ENCODE data around the gene DSC1. TPM values are rescaled to one million over a fixed set of nuclear protein-coding genes. Genes with fewer than 3 reads are reported as not detected.

DSC1 gene
- total RNA-seq, 1 donor from 2014 or later = not detected

GRCh38 chr18:31156821-31157763 is 5.6 kb downstream of the DSC1 start:
- no peaks in the 10 kb centered on the region for H3K9me3 Mint-ChIP-seq (ENCODE audit: unreplicated experiment)
- H3K4me1 Mint-ChIP-seq (ENCODE audit: low read depth, unreplicated experiment) = no peaks in the 10 kb centered on the region
- H3K4me3 Mint-ChIP-seq (ENCODE audit: unreplicated experiment) = no peak overlapping the region
- no peaks in the 10 kb centered on the region for H3K36me3 Mint-ChIP-seq (ENCODE audit: unreplicated experiment)
- DNase-seq = no peak
- H3K27ac Mint-ChIP-seq (ENCODE audit: unreplicated experiment) = no peak overlapping the region
- no peaks in the 10 kb centered on the region for H3K27me3 Mint-ChIP-seq (ENCODE audit: unreplicated experiment)
- no peak for TF ChIP-seq CTCF (IDR thresholded peaks at IDR 0.05; ENCODE audit: partially characterized antibody, unreplicated experiment)

GRCh38 chr18:31155498-31155897 is 7.2 kb downstream of the DSC1 start:
- Mint-ChIP-seq H3K4me3 (ENCODE audit: unreplicated experiment) (no peak overlapping the region), H3K4me1 (ENCODE audit: low read depth, unreplicated experiment) (no peaks in the 10 kb centered on the region)

GRCh38 chr18:31154181-31154580 is 8.5 kb downstream of the DSC1 start:
- no peaks in the 10 kb centered on the region for H3K27me3 Mint-ChIP-seq (ENCODE audit: unreplicated experiment)
- TF ChIP-seq CTCF (IDR thresholded peaks at IDR 0.05; ENCODE audit: partially characterized antibody, unreplicated experiment) = no peak
- DNase-seq = no peak
- H3K9me3 Mint-ChIP-seq (ENCODE audit: unreplicated experiment) = no peaks in the 10 kb centered on the region
- no peak overlapping the region for H3K4me3 Mint-ChIP-seq (ENCODE audit: unreplicated experiment)
- no peak overlapping the region for H3K27ac Mint-ChIP-seq (ENCODE audit: unreplicated experiment)
- H3K36me3 Mint-ChIP-seq (ENCODE audit: unreplicated experiment) = no peaks in the 10 kb centered on the region
- no peaks in the 10 kb centered on the region for H3K4me1 Mint-ChIP-seq (ENCODE audit: low read depth, unreplicated experiment)

More at GRCh38 chr18:31155498-31155897, 7.2 kb downstream of the DSC1 start:
- no peak for TF ChIP-seq CTCF (IDR thresholded peaks at IDR 0.05; ENCODE audit: partially characterized antibody, unreplicated experiment)
- Mint-ChIP-seq H3K36me3 (ENCODE audit: unreplicated experiment) (no peaks in the 10 kb centered on the region), H3K9me3 (ENCODE audit: unreplicated experiment) (no peaks in the 10 kb centered on the region), H3K27ac (ENCODE audit: unreplicated experiment) (no peak overlapping the region), H3K27me3 (ENCODE audit: unreplicated experiment) (no peaks in the 10 kb centered on the region)
- DNase-seq = no peak

GRCh38 chr18:31149351-31149750 is 13.3 kb downstream of the DSC1 start:
- TF ChIP-seq CTCF (IDR thresholded peaks at IDR 0.05; ENCODE audit: partially characterized antibody, unreplicated experiment) = no peak

GRCh38 chr18:31148600-31148999 is 14.1 kb downstream of the DSC1 start:
- Mint-ChIP-seq H3K27ac (ENCODE audit: unreplicated experiment) (no peak overlapping the region), H3K4me3 (ENCODE audit: unreplicated experiment) (no peak overlapping the region), H3K36me3 (ENCODE audit: unreplicated experiment) (no peaks in the 10 kb centered on the region), H3K9me3 (ENCODE audit: unreplicated experiment) (no peaks in the 10 kb centered on the region), H3K27me3 (ENCODE audit: unreplicated experiment) (no peaks in the 10 kb centered on the region), H3K4me1 (ENCODE audit: low read depth, unreplicated experiment) (no peaks in the 10 kb centered on the region)
- no peak for TF ChIP-seq CTCF (IDR thresholded peaks at IDR 0.05; ENCODE audit: partially characterized antibody, unreplicated experiment)
- DNase-seq = no peak

More at GRCh38 chr18:31149351-31149750, 13.3 kb downstream of the DSC1 start:
- no peaks in the 10 kb centered on the region for H3K27me3 Mint-ChIP-seq (ENCODE audit: unreplicated experiment)
- H3K9me3 Mint-ChIP-seq (ENCODE audit: unreplicated experiment) = no peaks in the 10 kb centered on the region
- H3K36me3 Mint-ChIP-seq (ENCODE audit: unreplicated experiment) = no peaks in the 10 kb centered on the region
- no peak overlapping the region for H3K27ac Mint-ChIP-seq (ENCODE audit: unreplicated experiment)
- H3K4me3 Mint-ChIP-seq (ENCODE audit: unreplicated experiment) = no peak overlapping the region
- no peaks in the 10 kb centered on the region for H3K4me1 Mint-ChIP-seq (ENCODE audit: low read depth, unreplicated experiment)
- DNase-seq = no peak
